SU-DHL-6 (cell line): Measurements from ENCODE around the gene EEF1A2.

Experiments used
- H2AFZ ChIP-seq: fragments of 200-600 bp; sonication (generic); 2 replicates; pipeline ENCODE4 v1.6.1; 2014; ENCODE audit warnings: low read depth, mild to moderate bottlenecking, moderate library complexity, mixed read lengths, antibody characterized with exemption, low read length; ENCODE audit not compliant: severe bottlenecking
- H3F3A ChIP-seq: fragments of 200-600 bp; shearing (Covaris generic); 2 replicates; pipeline ENCODE4 v1.6.0; 2016; ENCODE audit warnings: antibody characterized with exemption, mild to moderate bottlenecking; ENCODE audit not compliant: insufficient read depth
- H3K27ac ChIP-seq: fragments of 200-600 bp; sonication (generic); 2 replicates; pipeline ENCODE4 v1.5.1; 2016; ENCODE audit warnings: low read depth, mild to moderate bottlenecking, low read length, moderate library complexity, mixed read lengths
- H3K27me3 ChIP-seq: fragments of 200-600 bp; sonication (generic), shearing (Covaris generic); 2 replicates; pipeline ENCODE4 v1.6.0; 2014; ENCODE audit warnings: mild to moderate bottlenecking, low read length
- H3K36me3 ChIP-seq: fragments of 200-600 bp; sonication (generic); 2 replicates; pipeline ENCODE4 v1.6.1; 2014; ENCODE audit warnings: mild to moderate bottlenecking, low read length, mixed read lengths
- H3K4me2 ChIP-seq: fragments of 300-600, 200-600 bp; shearing (Covaris generic), sonication (generic); 2 replicates; pipeline ENCODE4 v1.6.0; 2014; ENCODE audit warnings: low read length, low read depth, mild to moderate bottlenecking; ENCODE audit not compliant: poor library complexity, severe bottlenecking
- H3K4me3 ChIP-seq: fragments of 200-600 bp; sonication (generic); 2 replicates; pipeline ENCODE4 v1.5.1; 2014; ENCODE audit warnings: antibody characterized with exemption, low read length, mild to moderate bottlenecking, mixed read lengths; ENCODE audit not compliant: insufficient read depth, poor library complexity, severe bottlenecking
- H3K79me2 ChIP-seq: fragments of 200-600 bp; sonication (generic); 2 replicates; pipeline ENCODE4 v1.6.1; 2014; ENCODE audit warnings: mild to moderate bottlenecking, low read length, moderate library complexity; ENCODE audit not compliant: insufficient read depth
- H3K9ac ChIP-seq: fragments of 200-600 bp; sonication (generic); 2 replicates; pipeline ENCODE4 v1.7.0; 2014; ENCODE audit warnings: mild to moderate bottlenecking, low read length
- H3K9me2 ChIP-seq: fragments of 200-600 bp; sonication (generic); replicated peaks from 2 replicates; pipeline ENCODE4 v1.6.1; 2014; ENCODE audit warnings: low read length; ENCODE audit not compliant: insufficient read depth
- H3K9me3 ChIP-seq: fragments of 200-600 bp; sonication (generic); 2 replicates; pipeline ENCODE4 v1.6.1; 2014; ENCODE audit warnings: low read length, mixed read lengths; ENCODE audit not compliant: insufficient read depth
- H4K20me1 ChIP-seq: fragments of 200-600 bp; sonication (generic); 2 replicates; pipeline ENCODE4 v1.6.1; 2014; ENCODE audit warnings: low read depth, mild to moderate bottlenecking, antibody characterized with exemption, low read length, moderate library complexity, mixed read lengths
- CTCF ChIP-seq: fragments of 200-600 bp; sonication (generic); IDR thresholded peaks from one replicate; pipeline ENCODE4 v1.5.1; 2017; ENCODE audit warnings: antibody characterized with exemption, mild to moderate bottlenecking, low read length, moderate library complexity; ENCODE audit not compliant: insufficient read depth, poor library complexity, severe bottlenecking
- EZH2phosphoT487 ChIP-seq: fragments of 200-600 bp; sonication (generic), shearing (Covaris generic); conservative IDR thresholded peaks from 2 replicates; pipeline ENCODE4 v1.6.1; 2018; ENCODE audit warnings: mild to moderate bottlenecking, antibody characterized with exemption, low read length, moderate library complexity, mixed read lengths

The EEF1A2 gene

GRCh38 chr20:63471981-63472831 is 26.7 kb downstream of the EEF1A2 start, which contains the start of gene KCNQ2:
Gene KCNQ2, minus strand, starts transcription at chr20:63472655. Its CDS starts 192 bp downstream, at chr20:63472463.
- Histone ChIP-seq H4K20me1 (no peaks in the 10 kb centered on the region), H3K9ac (no peak within 1 kb of the TSS), H3K27me3 (no peaks in the 10 kb centered on the region), H2AFZ (no peak within 1 kb of the TSS), H3K27ac (no peak within 1 kb of the TSS), H3F3A (no peaks in the 10 kb centered on the region), H3K4me2 (no peak within 1 kb of the TSS), H3K9me3 (no peaks in the 10 kb centered on the region), H3K4me3 (no peak within 1 kb of the TSS), H3K79me2 (no peaks in the 10 kb centered on the region), H3K36me3 (no peaks in the 10 kb centered on the region), H3K9me2 (no peaks in the 10 kb centered on the region)
- TF ChIP-seq EZH2phosphoT487 (no peak), CTCF (no peak)

GRCh38 chr20:63471717-63471980 is 27.2 kb downstream of the EEF1A2 start:
- Histone ChIP-seq H3K4me2 (no peak overlapping the region), H3K27me3 (no peaks in the 10 kb centered on the region), H3K27ac (no peak overlapping the region), H4K20me1 (no peaks in the 10 kb centered on the region), H3K9me2 (no peaks in the 10 kb centered on the region), H3K9me3 (no peaks in the 10 kb centered on the region), H3K36me3 (no peaks in the 10 kb centered on the region), H2AFZ (no peak overlapping the region), H3K79me2 (no peaks in the 10 kb centered on the region), H3K4me3 (no peak overlapping the region), H3K9ac (no peak overlapping the region), H3F3A (no peaks in the 10 kb centered on the region)
- no peak for TF ChIP-seq CTCF
- no peak for TF ChIP-seq EZH2phosphoT487

- Histone ChIP-seq H3K9me3 (no peaks in the 10 kb centered on the region), H3K36me3 (no peaks in the 10 kb centered on the region), H4K20me1 (no peaks in the 10 kb centered on the region), H3K4me3 (no peak overlapping the region), H3K27me3 (no peaks in the 10 kb centered on the region), H3K9me2 (no peaks in the 10 kb centered on the region), H3K9ac (no peak overlapping the region), H2AFZ (no peak overlapping the region), H3K79me2 (no peaks in the 10 kb centered on the region), H3K27ac (no peak overlapping the region), H3F3A (no peaks in the 10 kb centered on the region), H3K4me2 (no peak overlapping the region)
- TF ChIP-seq CTCF (no peak), EZH2phosphoT487 (no peak)
These were observed 27.7 kb downstream of the EEF1A2 start for GRCh38 chr20:63471002-63471716.
